Type B pancreatic cell (in vitro differentiated cells): ENCODE data around the gene NT5DC1. TPM values are rescaled to one million over a fixed set of nuclear protein-coding genes. Genes with fewer than 3 reads are reported as not detected.

Experiments used
- DNase-seq: peaks from one replicate; pipeline ENCODE4 v3.0.0; 2021; ENCODE audit warnings: mixed read lengths; ENCODE audit not compliant: unreplicated experiment; ENCODE audit errors: extremely low spot score
- H3K27ac Mint-ChIP-seq: 2 replicates; pipeline ENCODE4 v1.8.0; 2021; ENCODE audit warnings: mild to moderate bottlenecking, mixed read lengths
- H3K27me3 Mint-ChIP-seq: 2 replicates; pipeline ENCODE4 v1.8.0; 2021; ENCODE audit warnings: mixed read lengths
- H3K36me3 Mint-ChIP-seq: 2 replicates; pipeline ENCODE4 v1.8.0; 2021; ENCODE audit warnings: mixed read lengths
- H3K4me1 Mint-ChIP-seq: one replicate; pipeline ENCODE4 v1.8.0; 2021; ENCODE audit warnings: mixed read lengths; ENCODE audit not compliant: unreplicated experiment
- H3K4me3 Mint-ChIP-seq: 2 replicates; pipeline ENCODE4 v1.8.0; 2021; ENCODE audit warnings: mild to moderate bottlenecking, mixed read lengths
- H3K9me3 Mint-ChIP-seq: 2 replicates; pipeline ENCODE4 v1.8.0; 2021; ENCODE audit warnings: mixed read lengths
- CTCF ChIP-seq: fragments of 200-600 bp; sonication (generic); conservative IDR thresholded peaks from 2 replicates; pipeline ENCODE4 v1.5.0; 2021; ENCODE audit warnings: antibody characterized with exemption, mild to moderate bottlenecking
- total RNA-seq: library from RNA; stranded (reverse); gene quantifications from 2 replicates; pipeline ENCODE4 v1.2.1, GENCODE V29; 2021; ENCODE audit warnings: low replicate concordance

Gene NT5DC1
- total RNA-seq, 1 donor from 2014 or later = 36.7 TPM

DNA sequence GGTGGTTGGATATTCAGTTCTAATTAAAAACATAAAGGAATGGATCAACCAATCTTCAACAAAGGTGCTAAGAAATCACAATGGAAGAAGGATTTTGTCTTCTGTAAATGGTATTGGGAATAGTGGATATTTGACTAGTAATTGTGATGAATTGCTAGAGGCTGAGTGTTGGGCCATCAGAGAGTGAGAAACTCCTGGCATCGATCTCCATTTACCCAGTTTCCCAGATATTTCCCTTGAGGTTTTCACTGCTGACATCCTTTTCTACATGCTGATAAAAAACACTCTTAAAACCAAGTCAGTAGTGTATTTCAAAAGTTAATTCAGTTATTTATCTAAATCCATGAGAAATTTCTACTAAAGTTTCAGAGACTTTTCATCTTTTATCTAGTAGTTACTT is 65.7 kb downstream of the NT5DC1 start:
- DNase-seq = no peak
- Mint-ChIP-seq H3K4me3 (no peak overlapping the region), H3K9me3 (no peaks in the 10 kb centered on the region), H3K4me1 (no peaks in the 10 kb centered on the region), H3K36me3 (peaks cover 22% of the 10 kb centered on the region), H3K27ac (no peak overlapping the region), H3K27me3 (no peaks in the 10 kb centered on the region)
- no peak for TF ChIP-seq CTCF

- no peaks in the 10 kb centered on the region for H3K9me3 Mint-ChIP-seq
- H3K4me3 Mint-ChIP-seq = no peak overlapping the region
- no peaks in the 10 kb centered on the region for H3K4me1 Mint-ChIP-seq
- no peak for TF ChIP-seq CTCF
- H3K27me3 Mint-ChIP-seq = no peaks in the 10 kb centered on the region
- peaks cover 24% of the 10 kb centered on the region for H3K36me3 Mint-ChIP-seq
- no peak for DNase-seq
- no peak overlapping the region for H3K27ac Mint-ChIP-seq
Observed at GRCh38 chr6:116168148-116168547, 67.5 kb downstream of the NT5DC1 start.

DNA sequence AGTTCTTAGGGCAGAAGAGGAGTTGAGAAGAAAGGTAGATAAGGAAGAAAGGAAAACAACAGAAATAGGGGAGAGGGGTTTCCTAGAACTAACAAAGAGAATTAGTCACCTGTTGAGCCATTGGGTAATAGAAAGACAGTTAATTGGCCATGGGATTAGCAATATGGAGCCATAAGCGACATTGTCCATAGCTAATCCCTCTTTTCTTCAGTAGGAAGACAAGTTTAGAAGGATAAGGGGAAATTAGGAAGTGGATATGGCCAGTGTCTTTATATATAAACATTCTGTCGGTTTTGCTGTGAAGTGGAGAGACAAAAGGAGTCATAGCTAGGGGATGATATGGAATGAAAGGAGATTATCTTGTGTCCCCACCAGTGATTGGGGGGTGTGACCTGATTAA is 69.2 kb downstream of the NT5DC1 start:
- H3K4me1 Mint-ChIP-seq = no peaks in the 10 kb centered on the region
- H3K36me3 Mint-ChIP-seq = peaks cover 16% of the 10 kb centered on the region
- no peak overlapping the region for H3K4me3 Mint-ChIP-seq
- H3K27me3 Mint-ChIP-seq = no peaks in the 10 kb centered on the region
- no peak for TF ChIP-seq CTCF
- H3K27ac Mint-ChIP-seq = no peak overlapping the region
- no peaks in the 10 kb centered on the region for H3K9me3 Mint-ChIP-seq
- no peak for DNase-seq

DNA sequence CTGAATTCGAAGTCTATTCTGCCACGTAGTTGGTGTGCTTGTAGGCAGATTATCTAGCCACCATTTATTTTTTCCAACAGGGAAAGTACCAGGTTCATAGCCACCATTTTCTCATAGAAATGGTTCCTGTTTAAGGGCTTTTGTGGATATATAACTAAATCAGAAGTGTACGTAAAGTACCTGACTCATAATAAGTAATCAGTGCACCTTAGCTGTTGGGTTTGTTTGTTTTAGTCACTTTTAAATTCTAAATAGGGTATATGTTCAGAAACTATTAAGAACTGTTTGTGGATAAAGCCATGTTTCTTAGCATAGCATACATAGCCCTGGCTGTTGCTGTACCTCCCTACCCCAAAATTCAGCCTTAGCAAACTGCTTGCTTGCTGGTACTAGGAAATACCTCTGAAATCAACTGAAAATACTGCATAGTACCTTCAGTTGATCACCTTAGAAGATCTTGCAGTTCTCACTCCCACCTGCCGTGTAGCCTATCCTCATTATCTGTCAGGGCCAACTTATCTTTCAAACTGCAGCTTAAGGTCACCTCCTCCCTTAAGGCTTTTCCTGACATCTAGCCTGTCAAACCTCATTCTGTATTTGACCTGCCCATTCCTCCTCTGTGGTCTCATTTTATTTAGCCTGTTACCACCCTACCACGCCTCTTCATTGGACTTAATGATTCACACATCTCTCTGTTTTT is 69.9 kb downstream of the NT5DC1 start:
- H3K36me3 Mint-ChIP-seq = peaks cover 17% of the 10 kb centered on the region
- peaks cover 5% of the 10 kb centered on the region for H3K9me3 Mint-ChIP-seq
- H3K27ac Mint-ChIP-seq = no peak overlapping the region
- H3K4me1 Mint-ChIP-seq = no peaks in the 10 kb centered on the region
- DNase-seq = no peak
- TF ChIP-seq CTCF = no peak
- peak overlapping the region; percentile 11 for H3K4me3 Mint-ChIP-seq
- no peaks in the 10 kb centered on the region for H3K27me3 Mint-ChIP-seq

- peaks cover 9% of the 10 kb centered on the region for H3K9me3 Mint-ChIP-seq
- no peaks in the 10 kb centered on the region for H3K27me3 Mint-ChIP-seq
- no peak overlapping the region for H3K4me3 Mint-ChIP-seq
- DNase-seq = no peak
- H3K27ac Mint-ChIP-seq = no peak overlapping the region
- no peak for TF ChIP-seq CTCF
- peaks cover 17% of the 10 kb centered on the region for H3K36me3 Mint-ChIP-seq
- no peaks in the 10 kb centered on the region for H3K4me1 Mint-ChIP-seq
Observed at GRCh38 chr6:116173928-116174327, 73.3 kb downstream of the NT5DC1 start.
